Activated naive CD8-positive, alpha-beta T cell (primary cell): Measurements from ENCODE around the gene ZDHHC1.
"Not testable (repeated sequence)": the region's sequence is repeated elsewhere in the genome, so short reads cannot be mapped to it uniquely, and the experiment has no call there.

Experiments
- H3K27ac Mint-ChIP-seq: one replicate; pipeline ENCODE4 v1.8.0; 2021; ENCODE audit warnings: mixed read lengths
- H3K27me3 Mint-ChIP-seq: one replicate; pipeline ENCODE4 v1.8.0; 2021; ENCODE audit warnings: mixed read lengths
- H3K36me3 Mint-ChIP-seq: one replicate; pipeline ENCODE4 v1.8.0; 2021; ENCODE audit warnings: mixed read lengths
- H3K4me1 Mint-ChIP-seq: one replicate; pipeline ENCODE4 v1.8.0; 2021; ENCODE audit warnings: low read depth, mixed read lengths
- H3K4me3 Mint-ChIP-seq: one replicate; pipeline ENCODE4 v1.8.0; 2021; ENCODE audit warnings: mild to moderate bottlenecking, mixed read lengths
- H3K9me3 Mint-ChIP-seq: one replicate; pipeline ENCODE4 v1.8.0; 2021; ENCODE audit warnings: low read depth, mixed read lengths

Gene ZDHHC1

DNA sequence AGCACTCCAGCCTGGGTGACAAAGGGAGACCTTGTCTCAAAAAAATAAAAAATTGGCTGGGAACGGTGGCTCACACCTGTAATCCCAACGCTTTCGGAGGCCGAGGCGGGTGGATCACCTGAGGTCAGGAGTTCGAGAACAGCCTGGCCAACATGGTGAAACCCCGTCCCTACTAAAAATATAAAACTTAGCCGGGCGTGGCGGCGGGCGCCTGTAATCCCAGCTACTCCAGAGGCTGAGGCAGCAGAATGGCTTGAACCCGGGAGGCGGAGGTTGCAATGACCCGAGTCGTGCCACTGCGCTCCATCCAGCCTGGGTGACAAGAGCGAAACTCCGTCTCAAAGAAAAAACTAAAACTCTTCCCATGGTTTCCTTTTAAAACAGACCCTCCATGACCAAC is 856 bp downstream of the ZDHHC1 start:
- Mint-ChIP-seq H3K27me3 (peaks cover 16% of the 10 kb centered on the region), H3K4me3 (peak overlapping the region; percentile 77)
- H3K9me3 Mint-ChIP-seq, H3K4me1 Mint-ChIP-seq, H3K36me3 Mint-ChIP-seq, H3K27ac Mint-ChIP-seq: not testable (repeated sequence)

- H3K27ac Mint-ChIP-seq = no peak overlapping the region
- H3K4me3 Mint-ChIP-seq = peak overlapping the region; percentile 30
- H3K36me3 Mint-ChIP-seq = no peaks in the 10 kb centered on the region
- H3K9me3 Mint-ChIP-seq = no peaks in the 10 kb centered on the region
- H3K4me1 Mint-ChIP-seq = peaks cover 10% of the 10 kb centered on the region
- peaks cover 11% of the 10 kb centered on the region for H3K27me3 Mint-ChIP-seq
Observed at GRCh38 chr16:67413978-67414911, 2.0 kb downstream of the ZDHHC1 start.

- H3K27me3 Mint-ChIP-seq = peaks cover 9% of the 10 kb centered on the region
- peaks cover 9% of the 10 kb centered on the region for H3K4me1 Mint-ChIP-seq
- no peak overlapping the region for H3K27ac Mint-ChIP-seq
- no peaks in the 10 kb centered on the region for H3K36me3 Mint-ChIP-seq
- no peak overlapping the region for H3K4me3 Mint-ChIP-seq
- H3K9me3 Mint-ChIP-seq = no peaks in the 10 kb centered on the region
Observed at GRCh38 chr16:67412294-67412693, 4.0 kb downstream of the ZDHHC1 start.

DNA sequence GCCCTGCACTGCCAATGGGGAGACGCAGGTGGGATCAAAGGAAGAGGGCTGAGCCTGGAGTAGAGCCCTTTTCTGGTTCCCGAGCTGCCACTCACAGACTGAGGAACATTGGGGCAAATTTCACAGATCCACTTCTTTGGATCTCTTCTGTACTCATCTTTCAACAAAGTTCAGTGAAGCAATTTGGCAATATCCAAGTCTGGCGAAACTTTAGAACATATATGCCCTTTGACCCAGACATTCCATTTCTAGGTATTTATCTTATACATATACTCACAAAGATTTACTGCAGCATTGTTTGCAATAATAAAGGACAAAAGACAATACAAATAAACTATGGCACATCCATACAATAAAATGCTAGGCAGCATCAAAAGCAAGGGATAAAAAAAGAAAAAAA is 4.9 kb downstream of the ZDHHC1 start:
- H3K36me3 Mint-ChIP-seq = no peaks in the 10 kb centered on the region
- H3K4me1 Mint-ChIP-seq = peaks cover 5% of the 10 kb centered on the region
- H3K27ac Mint-ChIP-seq = no peak overlapping the region
- no peak overlapping the region for H3K4me3 Mint-ChIP-seq
- H3K9me3 Mint-ChIP-seq = no peaks in the 10 kb centered on the region
- H3K27me3 Mint-ChIP-seq = peaks cover 6% of the 10 kb centered on the region

- peaks cover 3% of the 10 kb centered on the region for H3K4me1 Mint-ChIP-seq
Observed at GRCh38 chr16:67409631-67410030, 6.6 kb downstream of the ZDHHC1 start.

GRCh38 chr16:67407788-67408452 is 8.4 kb downstream of the ZDHHC1 start:
- Mint-ChIP-seq H3K4me3 (no peak overlapping the region), H3K9me3 (no peaks in the 10 kb centered on the region), H3K36me3 (no peaks in the 10 kb centered on the region), H3K4me1 (no peaks in the 10 kb centered on the region), H3K27ac (no peak overlapping the region), H3K27me3 (peaks cover 1% of the 10 kb centered on the region)

More at GRCh38 chr16:67409631-67410030, 6.6 kb downstream of the ZDHHC1 start:
- H3K9me3 Mint-ChIP-seq = no peaks in the 10 kb centered on the region
- H3K4me3 Mint-ChIP-seq = no peak overlapping the region
- no peaks in the 10 kb centered on the region for H3K36me3 Mint-ChIP-seq
- H3K27ac Mint-ChIP-seq = no peak overlapping the region
- H3K27me3 Mint-ChIP-seq = peaks cover 4% of the 10 kb centered on the region

DNA sequence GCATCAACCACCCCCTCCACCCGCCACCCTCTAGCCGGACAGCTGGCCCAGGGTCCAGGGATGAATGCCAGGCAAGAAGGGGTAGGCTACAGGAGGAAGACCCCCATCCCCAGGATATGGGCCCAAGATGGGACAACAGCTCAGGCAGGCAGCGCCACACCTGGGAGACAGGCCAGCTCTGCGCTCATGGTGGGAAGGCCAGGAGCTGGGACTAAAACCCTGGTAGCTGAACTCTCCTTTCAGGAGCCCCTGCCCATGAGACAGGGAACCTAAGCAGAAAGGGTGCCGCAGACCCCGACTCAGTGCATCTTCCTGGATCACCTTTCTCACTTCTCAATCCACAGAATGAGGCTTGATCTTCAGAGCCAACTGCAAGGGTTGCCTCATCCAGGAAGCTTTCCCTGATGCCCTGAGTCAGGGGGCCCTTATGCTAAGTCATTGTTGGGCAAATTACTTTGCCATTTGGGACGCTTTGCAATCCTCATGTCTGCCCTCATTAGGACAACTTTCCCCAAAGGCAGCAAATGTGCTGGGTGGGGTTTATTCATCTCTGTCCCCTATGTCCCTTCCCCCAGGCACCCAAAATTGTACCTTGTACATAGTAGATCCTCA is 9.0 kb downstream of the ZDHHC1 start:
- no peaks in the 10 kb centered on the region for H3K4me1 Mint-ChIP-seq
- H3K4me3 Mint-ChIP-seq = no peak overlapping the region
- H3K36me3 Mint-ChIP-seq = no peaks in the 10 kb centered on the region
- H3K9me3 Mint-ChIP-seq = no peaks in the 10 kb centered on the region
- H3K27ac Mint-ChIP-seq = no peak overlapping the region
- H3K27me3 Mint-ChIP-seq = peaks cover 1% of the 10 kb centered on the region

- H3K36me3 Mint-ChIP-seq = no peaks in the 10 kb centered on the region
- H3K9me3 Mint-ChIP-seq = no peaks in the 10 kb centered on the region
- H3K27me3 Mint-ChIP-seq = peaks cover 5% of the 10 kb centered on the region
- H3K4me3 Mint-ChIP-seq = no peak overlapping the region
- no peaks in the 10 kb centered on the region for H3K4me1 Mint-ChIP-seq
- H3K27ac Mint-ChIP-seq = no peak overlapping the region
Observed at GRCh38 chr16:67406111-67406971, 9.9 kb downstream of the ZDHHC1 start.

DNA sequence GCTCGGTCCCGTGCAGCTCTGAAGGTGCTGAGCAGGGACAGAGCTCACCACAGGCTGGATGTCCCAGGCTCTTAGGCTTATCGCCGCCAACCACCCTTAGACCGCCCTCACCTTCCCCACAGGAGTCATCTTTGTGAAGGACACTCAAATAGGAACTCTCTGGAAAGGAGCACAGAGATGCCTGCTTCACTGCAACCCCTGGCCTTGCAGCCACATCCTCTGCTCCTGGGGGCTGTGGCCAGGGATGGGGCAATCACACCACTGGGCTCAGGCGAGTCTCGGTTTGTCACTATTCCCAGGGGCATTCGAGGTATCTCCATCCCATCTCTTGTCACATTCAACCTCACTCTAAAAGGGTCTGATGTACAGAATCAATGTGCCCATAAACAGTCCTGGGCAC is 10.9 kb downstream of the ZDHHC1 start:
- Mint-ChIP-seq H3K27me3 (peaks cover 5% of the 10 kb centered on the region), H3K9me3 (no peaks in the 10 kb centered on the region), H3K27ac (no peak overlapping the region), H3K4me1 (no peaks in the 10 kb centered on the region), H3K4me3 (no peak overlapping the region), H3K36me3 (no peaks in the 10 kb centered on the region)

GRCh38 chr16:67404740-67405226 is 11.5 kb downstream of the ZDHHC1 start:
- H3K27ac Mint-ChIP-seq = no peak overlapping the region
- H3K4me3 Mint-ChIP-seq = no peak overlapping the region
- H3K36me3 Mint-ChIP-seq = no peaks in the 10 kb centered on the region
- H3K9me3 Mint-ChIP-seq = no peaks in the 10 kb centered on the region
- H3K27me3 Mint-ChIP-seq = peaks cover 5% of the 10 kb centered on the region
- no peaks in the 10 kb centered on the region for H3K4me1 Mint-ChIP-seq

DNA sequence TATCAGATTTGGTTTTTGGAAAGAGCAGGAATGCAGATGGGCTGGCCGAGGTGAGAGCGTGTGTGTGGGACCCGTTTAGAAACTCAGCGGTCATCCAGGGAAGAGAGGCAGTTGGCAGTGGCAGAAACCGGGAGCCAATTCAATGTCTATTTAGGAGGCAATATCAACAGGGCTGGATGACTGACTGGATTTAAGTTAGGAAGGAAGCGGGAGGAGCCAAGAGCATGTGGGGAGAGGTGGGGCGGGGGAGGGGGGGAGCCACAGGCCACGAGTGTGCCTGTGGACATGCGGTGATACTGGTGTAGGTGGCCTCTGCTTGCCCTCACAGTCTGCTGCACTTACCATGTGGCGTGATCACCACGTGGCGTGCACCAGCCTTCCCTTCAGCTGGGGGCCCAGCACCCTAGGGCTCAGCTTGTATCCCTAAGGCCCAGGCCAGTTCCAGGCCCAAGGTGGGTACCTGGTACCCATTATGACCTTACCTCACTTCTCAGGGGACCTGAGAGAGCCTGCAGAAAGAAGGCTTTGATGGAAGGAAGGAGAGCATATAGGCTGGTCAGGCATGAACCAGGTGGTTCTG is 12.2 kb downstream of the ZDHHC1 start:
- H3K27ac Mint-ChIP-seq = no peak overlapping the region
- peaks cover 5% of the 10 kb centered on the region for H3K27me3 Mint-ChIP-seq
- H3K9me3 Mint-ChIP-seq = no peaks in the 10 kb centered on the region

DNA sequence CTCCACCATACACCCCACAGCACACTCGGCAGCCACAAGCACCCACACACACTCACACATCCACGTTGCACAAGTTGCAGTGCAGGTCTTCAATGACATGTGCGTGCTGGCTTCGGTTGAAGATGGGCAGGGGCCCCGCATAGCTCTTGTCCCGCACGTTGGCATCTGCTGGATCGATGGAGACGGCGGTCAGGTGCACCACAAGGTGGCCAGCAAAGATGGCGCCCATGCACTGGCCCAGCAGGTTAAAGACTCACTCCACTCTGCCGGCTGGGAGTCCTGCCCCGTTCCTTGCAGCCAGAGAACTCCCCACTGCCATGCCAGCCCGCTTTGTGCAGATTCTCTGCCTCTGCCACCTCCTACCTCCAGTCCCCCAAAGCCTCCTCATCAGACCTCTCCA is 15.4 kb downstream of the ZDHHC1 start:
- Mint-ChIP-seq H3K27ac (no peak overlapping the region), H3K4me1 (no peaks in the 10 kb centered on the region), H3K9me3 (no peaks in the 10 kb centered on the region), H3K27me3 (peaks cover 7% of the 10 kb centered on the region), H3K4me3 (no peak overlapping the region), H3K36me3 (no peaks in the 10 kb centered on the region)

More for the DNA sequence above, 12.2 kb downstream of the ZDHHC1 start:
- H3K36me3 Mint-ChIP-seq = no peaks in the 10 kb centered on the region
- H3K4me1 Mint-ChIP-seq = no peaks in the 10 kb centered on the region
- H3K4me3 Mint-ChIP-seq = no peak overlapping the region

GRCh38 chr16:67399749-67400704 is 16.2 kb downstream of the ZDHHC1 start:
- H3K4me1 Mint-ChIP-seq = no peaks in the 10 kb centered on the region
- no peak overlapping the region for H3K27ac Mint-ChIP-seq
- no peaks in the 10 kb centered on the region for H3K36me3 Mint-ChIP-seq
- no peak overlapping the region for H3K4me3 Mint-ChIP-seq
- peaks cover 9% of the 10 kb centered on the region for H3K27me3 Mint-ChIP-seq
- no peaks in the 10 kb centered on the region for H3K9me3 Mint-ChIP-seq
